CD8-positive, alpha-beta memory T cell (primary cell): ENCODE results near the gene CCNI2. TPM values are rescaled to one million over a fixed set of nuclear protein-coding genes. Genes with fewer than 3 reads are reported as not detected.

ENCODE experiments used
- CTCF ChIA-PET: fragments of 350-600 bp; sonication (Branson Sonifier 250); formaldehyde crosslinking; loops from one replicate; lab custom pipeline; 2021; ENCODE audit warnings: antibody characterized with exemption; lab: Charles Lee
- POLR2A ChIA-PET: fragments of 350-600 bp; sonication (Branson Sonifier 250); formaldehyde crosslinking; loops from one replicate; lab custom pipeline; 2021; ENCODE audit warnings: antibody characterized with exemption; lab: Charles Lee
- DNase-seq, 5 donors: peaks; one replicate each; pipeline versions ENCODE4 v3.0.0 to v3.0.0-alpha.2; 2020 to 2022; ENCODE audit warnings: mixed read lengths in 1 of 5
- H3K27ac ChIP-seq: one replicate; pipeline ENCODE4 v1.7.0; 2013; ENCODE audit warnings: low read depth, mild to moderate bottlenecking, low read length, moderate library complexity
- H3K27me3 ChIP-seq: 2 replicates; pipeline ENCODE4 v1.7.0; 2013; ENCODE audit warnings: low read length, mild to moderate bottlenecking; ENCODE audit not compliant: insufficient read depth, poor library complexity, severe bottlenecking
- H3K36me3 ChIP-seq: 2 replicates; pipeline ENCODE4 v1.7.0; 2013; ENCODE audit warnings: mild to moderate bottlenecking, low read length, moderate library complexity; ENCODE audit not compliant: insufficient read depth
- H3K4me1 ChIP-seq: 2 replicates; pipeline ENCODE4 v1.7.0; 2013; ENCODE audit warnings: mild to moderate bottlenecking, low read length, moderate library complexity; ENCODE audit not compliant: insufficient read depth
- H3K4me3 ChIP-seq: 2 replicates; pipeline ENCODE4 v1.7.0; 2013; ENCODE audit warnings: mild to moderate bottlenecking, low read length
- H3K9me3 ChIP-seq: 2 replicates; pipeline ENCODE4 v1.7.0; 2013; ENCODE audit warnings: mild to moderate bottlenecking, low read length
- H3K27ac Mint-ChIP-seq, 8 donors: one replicate each; pipeline ENCODE4 v1.8.0; 2020 to 2021; ENCODE audit warnings: mixed read lengths in 8 of 8, mild to moderate bottlenecking in 6 of 8, inconsistent platforms in 3 of 8, moderate library complexity in 3 of 8
- H3K27me3 Mint-ChIP-seq, 2 donors: one replicate each; pipeline ENCODE4 v1.8.0; 2020 to 2021; ENCODE audit warnings: mixed read lengths in 2 of 2, mild to moderate bottlenecking in 1 of 2, moderate library complexity in 1 of 2
- H3K36me3 Mint-ChIP-seq, 3 donors: one replicate each; pipeline ENCODE4 v1.8.0; 2020 to 2021; ENCODE audit warnings: mixed read lengths in 3 of 3, inconsistent platforms in 1 of 3, mild to moderate bottlenecking in 1 of 3
- H3K4me1 Mint-ChIP-seq, 3 donors: one replicate each; pipeline ENCODE4 v1.8.0; 2020 to 2021; ENCODE audit warnings: mixed read lengths in 3 of 3, inconsistent platforms in 1 of 3, mild to moderate bottlenecking in 1 of 3
- H3K4me3 Mint-ChIP-seq, 7 donors: one replicate each; pipeline ENCODE4 v1.8.0; 2020 to 2021; ENCODE audit warnings: mixed read lengths in 7 of 7, mild to moderate bottlenecking in 6 of 7, moderate library complexity in 4 of 7, inconsistent platforms in 2 of 7
- H3K9me3 Mint-ChIP-seq, 5 donors: one replicate each; pipeline ENCODE4 v1.8.0; 2020 to 2022; ENCODE audit warnings: mixed read lengths in 5 of 5, mild to moderate bottlenecking in 3 of 5, moderate library complexity in 2 of 5, inconsistent platforms in 1 of 5
- polyA plus RNA-seq: library from polyadenylated mRNA; unstranded; fragments of 300-500 nt; fragmentation: Illumina TruSeq; gene quantifications from one replicate; pipeline ENCODE4 v1.2.3, GENCODE V29; 2021
- total RNA-seq, 2 experiments: library from RNA; stranded (reverse); gene quantifications; one replicate each; pipeline ENCODE4 v1.2.3, GENCODE V29; 2021

CCNI2 gene
- total and polyA plus RNA-seq, 3 experiments from 2014 or later = 3.4 to 9.1 (median 8.8) TPM

GRCh38 chr5:132764051-132764450 is 16.8 kb downstream of the CCNI2 start:
- peaks cover 0 to 2% (median 0%) of the 10 kb centered on the region in 3 donors for H3K4me1 Mint-ChIP-seq
- CTCF ChIA-PET = no interaction called here

GRCh38 chr5:132764671-132765238 is 17.5 kb downstream of the CCNI2 start:
- Histone ChIP-seq H3K27me3 (no peaks in the 10 kb centered on the region), H3K36me3 (no peaks in the 10 kb centered on the region), H3K27ac (no peak overlapping the region), H3K4me3 (no peak overlapping the region), H3K4me1 (no peaks in the 10 kb centered on the region), H3K9me3 (no peaks in the 10 kb centered on the region)
- Mint-ChIP-seq H3K27me3 (peaks cover 0 to 2% of the 10 kb centered on the region in 2 donors), H3K4me3 (no peak overlapping the region), H3K27ac (peak overlapping the region in 1 of 8 donors; percentile 74), H3K36me3 (peaks cover 0 to 33% (median 0%) of the 10 kb centered on the region in 3 donors), H3K4me1 (peaks cover 0 to 2% (median 0%) of the 10 kb centered on the region in 3 donors), H3K9me3 (no peaks in the 10 kb centered on the region)
- ChIA-PET POLR2A (interaction anchor here (1.2 kb wide), 1 partner anchor 10 kb away, joined by 4 read pairs; no protein-coding TSS in a partner anchor), CTCF (interaction anchor here (1.1 to 1.2 kb wide), 2 partner anchors 15 to 18 kb away, joined by 3 read pairs; partner anchors contain the start of gene CCNI2)
- DNase-seq = no peak

More at GRCh38 chr5:132764051-132764450, 16.8 kb downstream of the CCNI2 start:
- no peaks in the 10 kb centered on the region for H3K27me3 ChIP-seq
- H3K27me3 Mint-ChIP-seq = peaks cover 0 to 2% of the 10 kb centered on the region in 2 donors
- H3K4me3 ChIP-seq = no peak overlapping the region
- H3K9me3 ChIP-seq = no peaks in the 10 kb centered on the region
- no peak overlapping the region for H3K27ac ChIP-seq
- no peaks in the 10 kb centered on the region for H3K9me3 Mint-ChIP-seq
- peak in 1 of 5 donors; percentile 41 for DNase-seq
- no peaks in the 10 kb centered on the region for H3K4me1 ChIP-seq
- POLR2A ChIA-PET = interaction anchor here (1.2 kb wide), 1 partner anchor 9 kb away, joined by 4 read pairs; no protein-coding TSS in a partner anchor
- H3K4me3 Mint-ChIP-seq = no peak overlapping the region
- peaks cover 0 to 34% (median under 1%) of the 10 kb centered on the region in 3 donors for H3K36me3 Mint-ChIP-seq
- no peaks in the 10 kb centered on the region for H3K36me3 ChIP-seq
- H3K27ac Mint-ChIP-seq = no peak overlapping the region

GRCh38 chr5:132765311-132766019 is 18.2 kb downstream of the CCNI2 start:
- Histone ChIP-seq H3K4me3 (no peak overlapping the region), H3K27ac (no peak overlapping the region), H3K9me3 (no peaks in the 10 kb centered on the region), H3K36me3 (no peaks in the 10 kb centered on the region), H3K27me3 (no peaks in the 10 kb centered on the region), H3K4me1 (no peaks in the 10 kb centered on the region)
- ChIA-PET CTCF (interaction anchor here (1.1 to 1.2 kb wide), 2 partner anchors 14 to 18 kb away, joined by 3 read pairs; partner anchors contain the start of gene CCNI2), POLR2A (no interaction called here)
- H3K27ac Mint-ChIP-seq = peak overlapping the region in 1 of 8 donors; percentile 57
- peak in 1 of 5 donors; percentile 39 for DNase-seq
- peaks cover 0 to 2% of the 10 kb centered on the region in 2 donors for H3K27me3 Mint-ChIP-seq
- H3K4me3 Mint-ChIP-seq = no peak overlapping the region
- H3K36me3 Mint-ChIP-seq = peaks cover 0 to 28% (median 0%) of the 10 kb centered on the region in 3 donors
- peaks cover 0 to 2% (median 0%) of the 10 kb centered on the region in 3 donors for H3K4me1 Mint-ChIP-seq
- no peaks in the 10 kb centered on the region for H3K9me3 Mint-ChIP-seq

GRCh38 chr5:132766020-132766805 is 19.0 kb downstream of the CCNI2 start:
- H3K27ac Mint-ChIP-seq = peak overlapping the region in 3 of 8 donors; percentile 1 to 44 (median 24)
- Histone ChIP-seq H3K27ac (no peak overlapping the region), H3K9me3 (no peaks in the 10 kb centered on the region), H3K36me3 (no peaks in the 10 kb centered on the region), H3K27me3 (no peaks in the 10 kb centered on the region), H3K4me1 (no peaks in the 10 kb centered on the region), H3K4me3 (no peak overlapping the region)
- CTCF ChIA-PET = interaction anchor here (1.2 to 1.8 kb wide), 3 partner anchors 9 to 19 kb away, joined by 3 to 5 read pairs (median 4); partner anchors contain the start of gene CCNI2
- H3K4me1 Mint-ChIP-seq = peaks cover 0 to 2% (median 0%) of the 10 kb centered on the region in 3 donors
- H3K27me3 Mint-ChIP-seq = peaks cover 0 to 2% of the 10 kb centered on the region in 2 donors
- peaks cover 0 to 22% (median 0%) of the 10 kb centered on the region in 3 donors for H3K36me3 Mint-ChIP-seq
- DNase-seq = no peak
- H3K4me3 Mint-ChIP-seq = no peak overlapping the region
- POLR2A ChIA-PET = no interaction called here
- no peaks in the 10 kb centered on the region for H3K9me3 Mint-ChIP-seq

- DNase-seq = peak in 1 of 5 donors; percentile 36
- peaks cover 0 to 2% (median 0%) of the 10 kb centered on the region in 3 donors for H3K4me1 Mint-ChIP-seq
- Histone ChIP-seq H3K9me3 (no peaks in the 10 kb centered on the region), H3K27me3 (no peaks in the 10 kb centered on the region), H3K4me1 (no peaks in the 10 kb centered on the region), H3K27ac (no peak overlapping the region), H3K36me3 (no peaks in the 10 kb centered on the region), H3K4me3 (no peak overlapping the region)
- H3K36me3 Mint-ChIP-seq = peaks cover 0 to 17% (median 0%) of the 10 kb centered on the region in 3 donors
- H3K27me3 Mint-ChIP-seq = no peaks in the 10 kb centered on the region
- POLR2A ChIA-PET = no interaction called here
- CTCF ChIA-PET = interaction anchor here (1.5 to 1.8 kb wide), 2 partner anchors 9 to 19 kb away, joined by 4 to 5 read pairs; partner anchors contain the start of gene CCNI2
- H3K9me3 Mint-ChIP-seq = no peaks in the 10 kb centered on the region
- no peak overlapping the region for H3K4me3 Mint-ChIP-seq
- H3K27ac Mint-ChIP-seq = peak overlapping the region in 3 of 8 donors; percentile 1 to 70 (median 44)
Observed at GRCh38 chr5:132766806-132767055, 19.5 kb downstream of the CCNI2 start.

- POLR2A ChIA-PET = no interaction called here
- Histone ChIP-seq H3K27ac (no peak overlapping the region), H3K9me3 (no peaks in the 10 kb centered on the region), H3K4me1 (no peaks in the 10 kb centered on the region), H3K4me3 (no peak overlapping the region), H3K36me3 (no peaks in the 10 kb centered on the region), H3K27me3 (no peaks in the 10 kb centered on the region)
- no peaks in the 10 kb centered on the region for H3K27me3 Mint-ChIP-seq
- peaks cover 0 to 2% (median under 1%) of the 10 kb centered on the region in 3 donors for H3K4me1 Mint-ChIP-seq
- no peak overlapping the region for H3K4me3 Mint-ChIP-seq
- CTCF ChIA-PET = interaction anchor here (1.5 to 1.8 kb wide), 2 partner anchors 8 to 20 kb away, joined by 4 to 5 read pairs; partner anchors contain the start of gene CCNI2
- peaks cover 0 to 17% (median 0%) of the 10 kb centered on the region in 3 donors for H3K36me3 Mint-ChIP-seq
- DNase-seq = peak in 1 of 5 donors; percentile 16
- H3K27ac Mint-ChIP-seq = peak overlapping the region in 2 of 8 donors; percentile 1 to 43
- H3K9me3 Mint-ChIP-seq = no peaks in the 10 kb centered on the region
Observed at GRCh38 chr5:132767150-132767549, 19.9 kb downstream of the CCNI2 start.

- POLR2A ChIA-PET = no interaction called here
- no peaks in the 10 kb centered on the region for H3K4me1 ChIP-seq
- CTCF ChIA-PET = no interaction called here
- no peak overlapping the region for H3K4me3 ChIP-seq
- no peak overlapping the region for H3K27ac Mint-ChIP-seq
- H3K27me3 ChIP-seq = no peaks in the 10 kb centered on the region
- H3K36me3 ChIP-seq = no peaks in the 10 kb centered on the region
- peaks cover 0 to 2% (median 2%) of the 10 kb centered on the region in 3 donors for H3K4me1 Mint-ChIP-seq
- H3K9me3 ChIP-seq = no peaks in the 10 kb centered on the region
- H3K36me3 Mint-ChIP-seq = peaks cover 0 to 10% (median 0%) of the 10 kb centered on the region in 3 donors
- H3K9me3 Mint-ChIP-seq = no peaks in the 10 kb centered on the region
- peak in 1 of 5 donors; percentile 17 for DNase-seq
- no peak overlapping the region for H3K27ac ChIP-seq
- no peaks in the 10 kb centered on the region for H3K27me3 Mint-ChIP-seq
- peak overlapping the region in 1 of 7 donors; percentile 38 for H3K4me3 Mint-ChIP-seq
Observed at GRCh38 chr5:132768485-132768868, 21.3 kb downstream of the CCNI2 start.
